Measurements from ENCODE around the gene ELL. TPM values are rescaled to one million over a fixed set of nuclear protein-coding genes. Genes with fewer than 3 reads are reported as not detected.

Gene ELL
- total RNA-seq, 1 donor from 2014 or later = 16.0 TPM

DNA sequence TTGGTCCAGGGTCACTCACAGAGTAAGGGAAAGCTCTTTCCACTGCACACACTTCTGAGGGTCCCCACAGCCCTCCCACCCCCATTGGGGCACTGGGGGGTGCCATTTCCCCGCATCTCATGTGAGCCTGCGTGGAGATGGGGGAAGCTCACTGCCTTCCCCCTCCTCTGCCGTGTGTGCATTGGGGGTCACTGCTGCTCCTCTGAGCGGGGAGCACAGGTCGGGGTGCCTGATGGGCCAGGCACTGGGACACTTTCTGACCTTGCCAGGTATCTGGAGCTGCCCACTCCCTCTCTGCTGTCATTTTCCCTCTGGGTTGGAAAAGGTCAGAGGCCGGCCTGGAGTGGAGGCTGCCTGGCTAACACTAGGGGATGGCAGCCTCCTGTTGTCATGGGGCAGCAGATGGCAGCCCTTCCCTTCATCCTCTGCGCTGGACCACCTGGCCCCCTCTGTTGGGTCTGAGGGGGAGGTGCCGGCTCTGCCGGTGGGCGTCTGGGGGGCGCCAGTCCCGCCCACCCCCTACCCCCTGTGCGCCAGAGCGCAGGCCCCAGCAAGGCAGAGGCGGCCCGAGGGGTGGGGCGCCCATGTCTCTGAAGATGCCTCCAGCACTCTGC lies 93.6 kb downstream of the ELL start:
- Histone ChIP-seq H3K36me3 (ENCODE audit: insufficient read depth, low read length) (no peaks in the 10 kb centered on the region), H3K4me1 (ENCODE audit: insufficient read depth, low read length) (peaks cover 42% of the 10 kb centered on the region), H3K9me3 (ENCODE audit: insufficient read depth, low read depth, low read length) (no peaks in the 10 kb centered on the region), H4K20me1 (ENCODE audit: insufficient read depth, low read length) (peaks cover 44% of the 10 kb centered on the region), H3K4me2 (ENCODE audit: low read length) (peak overlapping the region; percentile 84), H3K79me2 (ENCODE audit: insufficient read depth, low read length) (peaks cover 51% of the 10 kb centered on the region), H3K27ac (ENCODE audit: low read depth, low read length) (peak overlapping the region; percentile 72), H3K4me3 (ENCODE audit: insufficient read depth, low read depth, low read length) (no peak overlapping the region), H3K27me3 (ENCODE audit: insufficient read depth, low read length) (no peaks in the 10 kb centered on the region), H3K9ac (ENCODE audit: low read length) (peak overlapping the region; percentile 75), H2AFZ (ENCODE audit: low read depth, low read length) (no peak overlapping the region)
- H3K4me3 Mint-ChIP-seq (ENCODE audit: unreplicated experiment) = no peak overlapping the region
- H3K9me3 Mint-ChIP-seq (ENCODE audit: unreplicated experiment) = no peaks in the 10 kb centered on the region
- H3K27me3 Mint-ChIP-seq (ENCODE audit: low read depth, unreplicated experiment) = no peaks in the 10 kb centered on the region
- H3K27ac Mint-ChIP-seq (ENCODE audit: unreplicated experiment) = peak overlapping the region; percentile 12
- no peak for DNase-seq (ENCODE audit: low read depth)
- FAIRE-seq = no peak
- H3K36me3 Mint-ChIP-seq (ENCODE audit: low read depth, unreplicated experiment) = peaks cover under 1% of the 10 kb centered on the region
- TF ChIP-seq, protein P1, sequence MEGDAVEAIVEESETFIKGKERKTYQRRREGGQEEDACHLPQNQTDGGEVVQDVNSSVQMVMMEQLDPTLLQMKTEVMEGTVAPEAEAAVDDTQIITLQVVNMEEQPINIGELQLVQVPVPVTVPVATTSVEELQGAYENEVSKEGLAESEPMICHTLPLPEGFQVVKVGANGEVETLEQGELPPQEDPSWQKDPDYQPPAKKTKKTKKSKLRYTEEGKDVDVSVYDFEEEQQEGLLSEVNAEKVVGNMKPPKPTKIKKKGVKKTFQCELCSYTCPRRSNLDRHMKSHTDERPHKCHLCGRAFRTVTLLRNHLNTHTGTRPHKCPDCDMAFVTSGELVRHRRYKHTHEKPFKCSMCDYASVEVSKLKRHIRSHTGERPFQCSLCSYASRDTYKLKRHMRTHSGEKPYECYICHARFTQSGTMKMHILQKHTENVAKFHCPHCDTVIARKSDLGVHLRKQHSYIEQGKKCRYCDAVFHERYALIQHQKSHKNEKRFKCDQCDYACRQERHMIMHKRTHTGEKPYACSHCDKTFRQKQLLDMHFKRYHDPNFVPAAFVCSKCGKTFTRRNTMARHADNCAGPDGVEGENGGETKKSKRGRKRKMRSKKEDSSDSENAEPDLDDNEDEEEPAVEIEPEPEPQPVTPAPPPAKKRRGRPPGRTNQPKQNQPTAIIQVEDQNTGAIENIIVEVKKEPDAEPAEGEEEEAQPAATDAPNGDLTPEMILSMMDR (IDR thresholded peaks at IDR 0.05; ENCODE audit: insufficient read depth, low read depth, low read length) = no peak
- H3K4me1 Mint-ChIP-seq (ENCODE audit: low read depth, unreplicated experiment) = peaks cover 5% of the 10 kb centered on the region

- H3K27ac Mint-ChIP-seq (ENCODE audit: unreplicated experiment) = no peak overlapping the region
- peaks cover 5% of the 10 kb centered on the region for H3K4me1 Mint-ChIP-seq (ENCODE audit: low read depth, unreplicated experiment)
- Histone ChIP-seq H3K4me1 (ENCODE audit: insufficient read depth, low read length) (peaks cover 37% of the 10 kb centered on the region), H3K9me3 (ENCODE audit: insufficient read depth, low read depth, low read length) (no peaks in the 10 kb centered on the region), H3K4me3 (ENCODE audit: insufficient read depth, low read depth, low read length) (no peak overlapping the region), H2AFZ (ENCODE audit: low read depth, low read length) (no peak overlapping the region), H3K27ac (ENCODE audit: low read depth, low read length) (no peak overlapping the region), H3K36me3 (ENCODE audit: insufficient read depth, low read length) (no peaks in the 10 kb centered on the region), H3K27me3 (ENCODE audit: insufficient read depth, low read length) (no peaks in the 10 kb centered on the region), H3K79me2 (ENCODE audit: insufficient read depth, low read length) (peaks cover 57% of the 10 kb centered on the region), H3K4me2 (ENCODE audit: low read length) (no peak overlapping the region), H4K20me1 (ENCODE audit: insufficient read depth, low read length) (peaks cover 50% of the 10 kb centered on the region), H3K9ac (ENCODE audit: low read length) (no peak overlapping the region)
- H3K27me3 Mint-ChIP-seq (ENCODE audit: low read depth, unreplicated experiment) = no peaks in the 10 kb centered on the region
- FAIRE-seq (no peak), DNase-seq (ENCODE audit: low read depth) (no peak)
- H3K4me3 Mint-ChIP-seq (ENCODE audit: unreplicated experiment) = no peak overlapping the region
- TF ChIP-seq, protein P1 (IDR thresholded peaks at IDR 0.05; ENCODE audit: insufficient read depth, low read depth, low read length) = no peak
- no peak for TF ChIP-seq EZH2 (IDR thresholded peaks at IDR 0.05; ENCODE audit: insufficient read depth, low read length)
- H3K36me3 Mint-ChIP-seq (ENCODE audit: low read depth, unreplicated experiment) = peaks cover 4% of the 10 kb centered on the region
- H3K9me3 Mint-ChIP-seq (ENCODE audit: unreplicated experiment) = no peaks in the 10 kb centered on the region
Observed at GRCh38 chr19:18427743-18428113, 94.1 kb downstream of the ELL start.

GRCh38 chr19:18427080-18427742 lies 94.7 kb downstream of the ELL start:
- H3K4me1 ChIP-seq (ENCODE audit: insufficient read depth, low read length) = peaks cover 34% of the 10 kb centered on the region
- Mint-ChIP-seq H3K27ac (ENCODE audit: unreplicated experiment) (no peak overlapping the region), H3K36me3 (ENCODE audit: low read depth, unreplicated experiment) (peaks cover 4% of the 10 kb centered on the region), H3K4me1 (ENCODE audit: low read depth, unreplicated experiment) (peaks cover 5% of the 10 kb centered on the region), H3K9me3 (ENCODE audit: unreplicated experiment) (no peaks in the 10 kb centered on the region), H3K4me3 (ENCODE audit: unreplicated experiment) (no peak overlapping the region), H3K27me3 (ENCODE audit: low read depth, unreplicated experiment) (no peaks in the 10 kb centered on the region)
- H3K9me3 ChIP-seq (ENCODE audit: insufficient read depth, low read depth, low read length) = no peaks in the 10 kb centered on the region
- no peak for FAIRE-seq
- H3K9ac ChIP-seq (ENCODE audit: low read length) = no peak overlapping the region
- TF ChIP-seq EZH2 (IDR thresholded peaks at IDR 0.05; ENCODE audit: insufficient read depth, low read length) = no peak
- TF ChIP-seq, protein P1 (IDR thresholded peaks at IDR 0.05; ENCODE audit: insufficient read depth, low read depth, low read length) = no peak
- H3K79me2 ChIP-seq (ENCODE audit: insufficient read depth, low read length) = peaks cover 62% of the 10 kb centered on the region
- no peak overlapping the region for H2AFZ ChIP-seq (ENCODE audit: low read depth, low read length)
- no peak overlapping the region for H3K4me2 ChIP-seq (ENCODE audit: low read length)
- no peak for DNase-seq (ENCODE audit: low read depth)
- H3K27ac ChIP-seq (ENCODE audit: low read depth, low read length) = no peak overlapping the region
- no peaks in the 10 kb centered on the region for H3K36me3 ChIP-seq (ENCODE audit: insufficient read depth, low read length)
- no peak overlapping the region for H3K4me3 ChIP-seq (ENCODE audit: insufficient read depth, low read depth, low read length)
- peaks cover 55% of the 10 kb centered on the region for H4K20me1 ChIP-seq (ENCODE audit: insufficient read depth, low read length)
- no peaks in the 10 kb centered on the region for H3K27me3 ChIP-seq (ENCODE audit: insufficient read depth, low read length)
